NB4 (cell line): Measurements from ENCODE around the gene ANKRD37.

ENCODE experiments used
- MYC ChIP-seq: IDR thresholded peaks from 2 replicates; pipeline ENCODE4 v1.6.1; 2011; ENCODE audit warnings: low read depth, low read length
- POLR2A ChIP-seq: IDR thresholded peaks from 2 replicates; pipeline ENCODE4 v1.6.1; 2011; ENCODE audit warnings: mild to moderate bottlenecking; ENCODE audit not compliant: insufficient read length; ENCODE audit errors: extremely low read depth
- TF ChIP-seq, protein P1 (sequence below): IDR thresholded peaks from one replicate; pipeline ENCODE4 v1.5.1; 2012; ENCODE audit warnings: low read depth, low read length
- TF ChIP-seq, protein P2 (sequence below): IDR thresholded peaks from 2 replicates; pipeline ENCODE4 v1.6.1; 2011; ENCODE audit warnings: low read depth, low read length

DNA sequence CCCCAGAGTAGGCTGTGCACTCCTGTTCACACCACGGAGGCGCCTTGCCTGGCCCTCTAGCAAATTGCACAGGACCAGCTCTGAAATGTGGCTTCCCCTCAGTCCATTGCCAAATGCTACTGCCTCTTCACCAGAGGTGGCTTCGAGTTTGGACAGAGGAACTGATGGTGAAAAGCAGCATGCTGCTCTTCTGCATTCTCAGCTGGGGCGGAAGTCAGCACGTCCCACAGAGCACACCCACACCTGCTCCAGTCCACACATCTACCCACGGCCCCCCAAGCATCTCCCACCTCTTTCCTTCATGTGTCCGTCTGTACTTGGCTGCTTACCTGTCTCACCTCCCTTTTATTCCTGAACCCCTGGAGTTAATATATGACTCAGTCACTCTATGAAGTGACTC is 44.4 kb upstream of the ANKRD37 start:
- TF ChIP-seq, protein P1, sequence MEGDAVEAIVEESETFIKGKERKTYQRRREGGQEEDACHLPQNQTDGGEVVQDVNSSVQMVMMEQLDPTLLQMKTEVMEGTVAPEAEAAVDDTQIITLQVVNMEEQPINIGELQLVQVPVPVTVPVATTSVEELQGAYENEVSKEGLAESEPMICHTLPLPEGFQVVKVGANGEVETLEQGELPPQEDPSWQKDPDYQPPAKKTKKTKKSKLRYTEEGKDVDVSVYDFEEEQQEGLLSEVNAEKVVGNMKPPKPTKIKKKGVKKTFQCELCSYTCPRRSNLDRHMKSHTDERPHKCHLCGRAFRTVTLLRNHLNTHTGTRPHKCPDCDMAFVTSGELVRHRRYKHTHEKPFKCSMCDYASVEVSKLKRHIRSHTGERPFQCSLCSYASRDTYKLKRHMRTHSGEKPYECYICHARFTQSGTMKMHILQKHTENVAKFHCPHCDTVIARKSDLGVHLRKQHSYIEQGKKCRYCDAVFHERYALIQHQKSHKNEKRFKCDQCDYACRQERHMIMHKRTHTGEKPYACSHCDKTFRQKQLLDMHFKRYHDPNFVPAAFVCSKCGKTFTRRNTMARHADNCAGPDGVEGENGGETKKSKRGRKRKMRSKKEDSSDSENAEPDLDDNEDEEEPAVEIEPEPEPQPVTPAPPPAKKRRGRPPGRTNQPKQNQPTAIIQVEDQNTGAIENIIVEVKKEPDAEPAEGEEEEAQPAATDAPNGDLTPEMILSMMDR: no peak
- TF ChIP-seq POLR2A (no peak), MYC (no peak)
- TF ChIP-seq, protein P2, sequence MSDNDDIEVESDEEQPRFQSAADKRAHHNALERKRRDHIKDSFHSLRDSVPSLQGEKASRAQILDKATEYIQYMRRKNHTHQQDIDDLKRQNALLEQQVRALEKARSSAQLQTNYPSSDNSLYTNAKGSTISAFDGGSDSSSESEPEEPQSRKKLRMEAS: no peak
